PC-9 (cell line): Measurements from ENCODE around the gene PHC3. TPM values are rescaled to one million over a fixed set of nuclear protein-coding genes. Genes with fewer than 3 reads are reported as not detected.
"Not testable (repeated sequence)": the region's sequence is repeated elsewhere in the genome, so short reads cannot be mapped to it uniquely, and the experiment has no call there.

Experiments used
- BruUV-seq: library from RNA; stranded (reverse); fragments of 400-500 nt; replicated peaks from 2 replicates; lab custom pipeline; 2021; lab: Mats Ljungman, UMichigan
- CTCF ChIA-PET: fragments of 300-600 bp; sonication (Branson Sonifier 250); formaldehyde crosslinking; loops from one replicate; lab custom pipeline; 2022; ENCODE audit warnings: antibody characterized with exemption; lab: Charles Lee
- POLR2A ChIA-PET: fragments of 300-600 bp; sonication (Branson Sonifier 250); formaldehyde crosslinking; loops from one replicate; lab custom pipeline; 2022; ENCODE audit warnings: antibody characterized with exemption; ENCODE audit not compliant: unreplicated experiment; lab: Charles Lee
- DNase-seq, 2 experiments: peaks; one replicate each; pipeline versions ENCODE4 v3.0.0 to v3.0.0-alpha.2; 2015 to 2022; ENCODE audit warnings: mixed read lengths in 1 of 2
- H2AFZ ChIP-seq: fragments of 200-600 bp; sonication (generic); 2 replicates; pipeline ENCODE4 v1.8.1; 2017; ENCODE audit warnings: antibody characterized with exemption
- H3F3A ChIP-seq: fragments of 200-600 bp; sonication (generic); 2 replicates; pipeline ENCODE4 v1.8.1; 2017; ENCODE audit warnings: antibody characterized with exemption, mild to moderate bottlenecking, low read depth; ENCODE audit not compliant: insufficient read depth
- H3K27ac ChIP-seq: fragments of 200-600 bp; sonication (generic); 2 replicates; pipeline ENCODE4 v1.6.1; 2016; ENCODE audit warnings: mixed run types
- H3K27me3 ChIP-seq: fragments of 200-600 bp; sonication (generic); 2 replicates; pipeline ENCODE4 v1.6.1; 2016; ENCODE audit warnings: low read depth, mixed run types; ENCODE audit not compliant: insufficient read depth
- H3K36me3 ChIP-seq: fragments of 200-600 bp; sonication (generic); 2 replicates; pipeline ENCODE4 v1.6.1; 2016; ENCODE audit warnings: low read depth, mixed run types
- H3K4me1 ChIP-seq: fragments of 200-600 bp; sonication (generic); replicated peaks from 2 replicates; pipeline ENCODE4 v1.6.1; 2016; ENCODE audit warnings: mixed run types; ENCODE audit not compliant: insufficient read depth
- H3K4me2 ChIP-seq: fragments of 200-600 bp; sonication (generic); 2 replicates; pipeline ENCODE4 v1.6.1; 2017; ENCODE audit warnings: mixed run types
- H3K4me3 ChIP-seq: fragments of 200-600 bp; sonication (generic); 2 replicates; pipeline ENCODE4 v1.6.1; 2016; ENCODE audit warnings: mixed run types
- H3K79me2 ChIP-seq: fragments of 200-600 bp; sonication (generic); 2 replicates; pipeline ENCODE4 v1.6.1; 2017; ENCODE audit warnings: low read depth, mixed run types
- H3K9me2 ChIP-seq: fragments of 200-600 bp; sonication (generic); 2 replicates; pipeline ENCODE4 v1.8.1; 2017; ENCODE audit warnings: mild to moderate bottlenecking; ENCODE audit not compliant: insufficient read depth
- H3K9me3 ChIP-seq: fragments of 200-600 bp; sonication (generic); 2 replicates; pipeline ENCODE4 v1.8.1; 2016; ENCODE audit warnings: low read depth; ENCODE audit not compliant: insufficient read depth
- H4K20me1 ChIP-seq: fragments of 200-600 bp; sonication (generic); 2 replicates; pipeline ENCODE4 v1.8.1; 2017; ENCODE audit not compliant: insufficient read depth
- EZH2 ChIP-seq: fragments of 200-600 bp; sonication (generic); IDR thresholded peaks from 2 replicates; pipeline ENCODE4 v1.8.0; 2017; ENCODE audit warnings: antibody characterized with exemption, low read depth
- intact Hi-C: fragments of 100-400 bp; cut with micrococcal nuclease; formaldehyde crosslinking; loops from one replicate; pipeline ENCODE4 v1.10.0; 2022; ENCODE audit not compliant: unreplicated experiment
- total RNA-seq: library from RNA; stranded (reverse); gene quantifications from 2 replicates; pipeline ENCODE4 v1.2.3, GENCODE V29; 2021
- TF ChIP-seq, protein P1 (sequence below): fragments of 200-600 bp; sonication (generic); conservative IDR thresholded peaks from 2 replicates; pipeline ENCODE4 v1.6.1; 2017; ENCODE audit warnings: mixed run types, antibody characterized with exemption, mild to moderate bottlenecking, moderate library complexity

The PHC3 gene
- total RNA-seq, 1 experiment from 2014 or later, result 80.8 TPM

GRCh38 chr3:170201527-170201926, 20.0 kb upstream of the PHC3 start:
- no TSS peak for BruUV-seq
- H3K4me2 ChIP-seq, result no peak overlapping the region
- H4K20me1 ChIP-seq, result no peaks in the 10 kb centered on the region
- 0 out of 2 replicates have a peak, but pooled peaks cover 3% of the 10 kb centered on the region for H3K9me3 ChIP-seq
- no peak overlapping the region for H3K27ac ChIP-seq
- intact Hi-C loops, result no loop called here
- no peaks in the 10 kb centered on the region for H3K27me3 ChIP-seq
- H3K4me1 ChIP-seq, result peaks cover 10% of the 10 kb centered on the region
- DNase-seq, result no peak
- no peaks in the 10 kb centered on the region for H3K79me2 ChIP-seq
- no peaks in the 10 kb centered on the region for H3K9me2 ChIP-seq
- no peak overlapping the region for H2AFZ ChIP-seq
- H3K36me3 ChIP-seq, result no peaks in the 10 kb centered on the region
- H3K4me3 ChIP-seq, result no peak overlapping the region
- no peaks in the 10 kb centered on the region for H3F3A ChIP-seq
- ChIA-PET CTCF (interaction anchor here (0.6 kb wide), 4 partner anchors 24 to 167 kb away, joined by 3 to 14 read pairs (median 5); no protein-coding TSS in a partner anchor), POLR2A (interaction anchor here (0.6 to 0.7 kb wide), 2 partner anchors 21 to 167 kb away, joined by 5 to 14 read pairs; no protein-coding TSS in a partner anchor)
- TF ChIP-seq EZH2, result no peak
- TF ChIP-seq, protein P1, sequence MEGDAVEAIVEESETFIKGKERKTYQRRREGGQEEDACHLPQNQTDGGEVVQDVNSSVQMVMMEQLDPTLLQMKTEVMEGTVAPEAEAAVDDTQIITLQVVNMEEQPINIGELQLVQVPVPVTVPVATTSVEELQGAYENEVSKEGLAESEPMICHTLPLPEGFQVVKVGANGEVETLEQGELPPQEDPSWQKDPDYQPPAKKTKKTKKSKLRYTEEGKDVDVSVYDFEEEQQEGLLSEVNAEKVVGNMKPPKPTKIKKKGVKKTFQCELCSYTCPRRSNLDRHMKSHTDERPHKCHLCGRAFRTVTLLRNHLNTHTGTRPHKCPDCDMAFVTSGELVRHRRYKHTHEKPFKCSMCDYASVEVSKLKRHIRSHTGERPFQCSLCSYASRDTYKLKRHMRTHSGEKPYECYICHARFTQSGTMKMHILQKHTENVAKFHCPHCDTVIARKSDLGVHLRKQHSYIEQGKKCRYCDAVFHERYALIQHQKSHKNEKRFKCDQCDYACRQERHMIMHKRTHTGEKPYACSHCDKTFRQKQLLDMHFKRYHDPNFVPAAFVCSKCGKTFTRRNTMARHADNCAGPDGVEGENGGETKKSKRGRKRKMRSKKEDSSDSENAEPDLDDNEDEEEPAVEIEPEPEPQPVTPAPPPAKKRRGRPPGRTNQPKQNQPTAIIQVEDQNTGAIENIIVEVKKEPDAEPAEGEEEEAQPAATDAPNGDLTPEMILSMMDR, result no peak

GRCh38 chr3:170200987-170201386, 19.5 kb upstream of the PHC3 start:
- Histone ChIP-seq H2AFZ (no peak overlapping the region), H3K27me3 (no peaks in the 10 kb centered on the region), H3K4me2 (no peak overlapping the region), H3K27ac (no peak overlapping the region), H3K36me3 (no peaks in the 10 kb centered on the region), H3K4me1 (peaks cover 10% of the 10 kb centered on the region), H3K9me3 (0 out of 2 replicates have a peak, but pooled peaks cover 3% of the 10 kb centered on the region), H3K4me3 (no peak overlapping the region), H4K20me1 (no peaks in the 10 kb centered on the region), H3K79me2 (no peaks in the 10 kb centered on the region), H3F3A (no peaks in the 10 kb centered on the region), H3K9me2 (no peaks in the 10 kb centered on the region)
- intact Hi-C loops, result no loop called here
- ChIA-PET CTCF (no interaction called here), POLR2A (interaction anchor here (0.6 kb wide), 1 partner anchor 166 kb away, joined by 5 read pairs; no protein-coding TSS in a partner anchor)
- no peak for DNase-seq
- no peak for TF ChIP-seq EZH2
- TF ChIP-seq, protein P1, result no peak
- no TSS peak for BruUV-seq

DNA sequence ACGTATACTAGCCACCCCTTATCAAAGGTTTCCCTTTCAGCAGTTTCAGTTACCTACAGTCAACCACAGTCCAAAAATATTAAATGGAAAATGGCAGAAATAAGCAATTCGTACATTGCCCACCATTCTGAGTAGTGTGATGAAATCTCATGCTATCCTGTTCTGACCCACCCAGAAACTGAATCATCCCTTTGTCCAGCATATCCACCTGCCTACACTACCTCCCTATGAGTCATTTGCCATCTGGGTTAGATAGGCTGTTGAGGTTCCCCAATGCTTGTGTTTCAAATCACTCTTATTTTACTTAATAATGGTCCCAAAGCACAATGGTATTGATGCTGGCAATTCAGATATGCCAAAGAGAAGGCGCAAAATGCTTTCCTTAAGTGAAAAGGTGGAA, 15.3 kb upstream of the PHC3 start:
- H3K9me3 ChIP-seq, result 0 out of 2 replicates have a peak, but pooled peaks cover 3% of the 10 kb centered on the region
- H3K4me2 ChIP-seq, result 0 out of 2 replicates have a peak overlapping the region, but pooled peaks have one; percentile 2
- H4K20me1 ChIP-seq, result no peaks in the 10 kb centered on the region
- no peak overlapping the region for H2AFZ ChIP-seq
- no peak overlapping the region for H3K4me3 ChIP-seq
- ChIA-PET CTCF (no interaction called here), POLR2A (no interaction called here)
- H3K36me3 ChIP-seq, result no peaks in the 10 kb centered on the region
- peaks cover 10% of the 10 kb centered on the region for H3K4me1 ChIP-seq
- H3F3A ChIP-seq, result no peaks in the 10 kb centered on the region
- H3K79me2 ChIP-seq, result no peaks in the 10 kb centered on the region
- BruUV-seq, result no TSS peak
- no peaks in the 10 kb centered on the region for H3K27me3 ChIP-seq
- no peak overlapping the region for H3K27ac ChIP-seq
- DNase-seq, result peak; percentile 10 to 65
- H3K9me2 ChIP-seq, result 0 out of 2 replicates have a peak, but pooled peaks cover 3% of the 10 kb centered on the region
- intact Hi-C loops, result no loop called here
- TF ChIP-seq, protein P1, result no peak
- TF ChIP-seq EZH2, result no peak

DNA sequence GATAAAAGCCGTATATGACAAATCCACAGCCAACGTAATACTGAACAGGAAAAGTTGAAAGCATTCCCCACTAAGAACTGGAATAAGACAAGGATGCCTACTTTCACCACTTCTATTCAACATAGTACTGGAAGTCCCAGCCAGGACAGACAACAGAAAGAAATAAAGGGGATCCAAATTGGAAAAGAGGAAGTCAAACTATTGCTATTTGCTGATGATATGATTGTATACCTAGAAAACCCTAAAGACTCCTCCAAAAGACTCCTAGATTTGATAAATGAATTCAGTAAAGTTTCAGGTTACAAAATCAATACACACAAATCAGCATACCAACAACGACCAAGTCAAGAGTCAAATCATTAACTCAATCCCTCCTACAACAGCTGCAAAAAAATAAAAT, 14.2 kb upstream of the PHC3 start:
- H3K9me2 ChIP-seq, H3K4me3 ChIP-seq, POLR2A ChIA-PET, H3K36me3 ChIP-seq, H3K79me2 ChIP-seq, H3F3A ChIP-seq, H3K27me3 ChIP-seq, H3K9me3 ChIP-seq, BruUV-seq, H3K4me2 ChIP-seq, DNase-seq, H3K27ac ChIP-seq, CTCF ChIA-PET, intact Hi-C loops, H4K20me1 ChIP-seq: not testable (repeated sequence)
- peaks cover 10% of the 10 kb centered on the region for H3K4me1 ChIP-seq
- H2AFZ ChIP-seq, result 0 out of 2 replicates have a peak overlapping the region, but pooled peaks have one; percentile 24
